Endothelial cell of umbilical vein (primary cell): ENCODE measurements around the gene OR5T2.

Experiments
- EZH2 ChIP-seq: IDR thresholded peaks from 2 replicates; pipeline ENCODE4 v1.6.1; 2012; ENCODE audit warnings: borderline replicate concordance, low read depth, mild to moderate bottlenecking, moderate library complexity, low read length, inconsistent platforms; ENCODE audit not compliant: severe bottlenecking
- FOS ChIP-seq: IDR thresholded peaks from 2 replicates; pipeline ENCODE4 v1.6.1; 2011; ENCODE audit warnings: mild to moderate bottlenecking, low read length, moderate library complexity, borderline replicate concordance; ENCODE audit not compliant: insufficient read depth
- POLR2A ChIP-seq: IDR thresholded peaks from 2 replicates; pipeline ENCODE4 v1.6.1; 2012; ENCODE audit warnings: low read depth, mild to moderate bottlenecking, control low read depth, low read length
- POLR2AphosphoS5 ChIP-seq: IDR thresholded peaks from 2 replicates; pipeline ENCODE4 v1.6.1; 2012; ENCODE audit warnings: low read depth, mild to moderate bottlenecking, control low read depth, low read length, moderate library complexity; ENCODE audit not compliant: insufficient read depth
- TF ChIP-seq, protein P1 (sequence below), 2 donors: IDR thresholded peaks; 1 replicate in 1 of 2; 2 replicates in 1 of 2; pipeline ENCODE4 v1.5.1; 2011; ENCODE audit warnings: low read length in 2 of 2, mild to moderate bottlenecking in 2 of 2, moderate library complexity in 2 of 2, control low read depth in 1 of 2, inconsistent platforms in 1 of 2, low read depth in 1 of 2; ENCODE audit not compliant: insufficient read depth in 1 of 2; ENCODE audit errors: extremely low read depth in 1 of 2
- TF ChIP-seq, protein P2 (sequence below): IDR thresholded peaks from 2 replicates; pipeline ENCODE4 v1.6.1; 2011; ENCODE audit not compliant: insufficient read depth, insufficient read length

DNA sequence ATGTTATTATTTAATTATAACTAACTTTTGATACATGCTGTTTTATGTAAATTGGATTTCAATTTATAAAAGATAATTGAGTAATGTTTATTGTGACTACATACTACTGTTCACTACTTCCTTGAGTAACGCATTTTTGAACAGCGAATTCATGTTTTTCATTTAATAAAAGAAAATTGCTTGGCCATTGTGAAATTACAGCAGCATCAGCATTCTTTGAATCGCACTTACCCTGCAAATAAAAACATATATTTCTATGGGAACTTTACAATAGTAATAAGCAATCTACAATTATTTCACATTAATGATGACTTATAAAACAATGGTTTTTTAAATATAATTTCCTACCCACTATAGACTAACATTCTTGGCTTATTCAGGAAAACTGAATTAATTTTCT is 37.4 kb downstream of the OR5T2 start:
- TF ChIP-seq, protein P1, sequence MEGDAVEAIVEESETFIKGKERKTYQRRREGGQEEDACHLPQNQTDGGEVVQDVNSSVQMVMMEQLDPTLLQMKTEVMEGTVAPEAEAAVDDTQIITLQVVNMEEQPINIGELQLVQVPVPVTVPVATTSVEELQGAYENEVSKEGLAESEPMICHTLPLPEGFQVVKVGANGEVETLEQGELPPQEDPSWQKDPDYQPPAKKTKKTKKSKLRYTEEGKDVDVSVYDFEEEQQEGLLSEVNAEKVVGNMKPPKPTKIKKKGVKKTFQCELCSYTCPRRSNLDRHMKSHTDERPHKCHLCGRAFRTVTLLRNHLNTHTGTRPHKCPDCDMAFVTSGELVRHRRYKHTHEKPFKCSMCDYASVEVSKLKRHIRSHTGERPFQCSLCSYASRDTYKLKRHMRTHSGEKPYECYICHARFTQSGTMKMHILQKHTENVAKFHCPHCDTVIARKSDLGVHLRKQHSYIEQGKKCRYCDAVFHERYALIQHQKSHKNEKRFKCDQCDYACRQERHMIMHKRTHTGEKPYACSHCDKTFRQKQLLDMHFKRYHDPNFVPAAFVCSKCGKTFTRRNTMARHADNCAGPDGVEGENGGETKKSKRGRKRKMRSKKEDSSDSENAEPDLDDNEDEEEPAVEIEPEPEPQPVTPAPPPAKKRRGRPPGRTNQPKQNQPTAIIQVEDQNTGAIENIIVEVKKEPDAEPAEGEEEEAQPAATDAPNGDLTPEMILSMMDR (IDR thresholded peaks at IDR 0.05; ENCODE audit: extremely low read depth in 1 of 2, insufficient read depth in 1 of 2, low read depth in 1 of 2, low read length in 2 of 2) = no peak
- TF ChIP-seq FOS (no peak), POLR2A (no peak), POLR2AphosphoS5 (no peak), EZH2 (no peak)
- TF ChIP-seq, protein P2, sequence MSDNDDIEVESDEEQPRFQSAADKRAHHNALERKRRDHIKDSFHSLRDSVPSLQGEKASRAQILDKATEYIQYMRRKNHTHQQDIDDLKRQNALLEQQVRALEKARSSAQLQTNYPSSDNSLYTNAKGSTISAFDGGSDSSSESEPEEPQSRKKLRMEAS = no peak
